ENCODE measurements around the gene CCL14. TPM values are rescaled to one million over a fixed set of nuclear protein-coding genes. Genes with fewer than 3 reads are reported as not detected.

Gene CCL14
- total and polyA plus RNA-seq, 4 donors = 1.9 to 124 (median 40.2) TPM

DNA sequence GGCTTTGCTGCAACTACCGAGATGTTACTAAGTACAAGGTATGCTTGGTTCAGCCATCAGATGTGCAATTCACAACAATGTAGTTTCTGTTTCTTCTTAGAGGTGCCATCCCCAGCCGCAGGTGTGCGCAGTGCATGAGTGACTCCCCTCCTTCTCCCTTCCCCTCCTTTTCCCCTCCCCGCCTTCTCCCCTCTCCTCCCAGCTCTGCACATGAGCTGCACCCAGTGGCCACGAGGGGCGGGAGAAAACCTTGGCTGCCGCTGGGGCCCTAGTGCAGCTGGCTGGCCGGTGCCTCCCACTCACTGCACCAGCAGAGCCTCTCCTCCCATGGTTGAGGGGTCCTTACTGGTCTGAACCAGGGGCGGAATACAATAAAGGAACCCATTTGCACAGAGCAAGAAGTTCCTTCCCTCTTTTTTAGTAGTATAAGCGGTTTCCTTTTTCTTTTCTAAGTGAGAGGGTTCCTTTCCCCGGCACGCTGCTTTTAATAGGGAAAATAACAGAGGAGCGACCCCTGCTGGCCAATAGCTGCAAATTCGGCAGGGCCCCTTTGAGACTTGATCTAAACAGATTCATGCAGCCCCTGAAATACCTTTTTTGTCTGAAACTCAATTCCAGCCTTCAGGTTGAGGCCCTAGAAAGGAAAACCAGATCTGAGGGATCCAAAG lies 22.6 kb upstream of the CCL14 start:
- Histone ChIP-seq H3K9me3 (ENCODE audit: control insufficient read depth in 4 of 4, low read length in 3 of 4) (peaks cover 0 to 4% (median 0%) of the 10 kb centered on the region in 4 donors), H3K4me3 (ENCODE audit: low read depth in 1 of 3, low read length in 3 of 3) (no peak overlapping the region), H3K27ac (ENCODE audit: low read depth in 1 of 2, low read length in 2 of 2) (no peak overlapping the region), H3K36me3 (ENCODE audit: control insufficient read depth in 4 of 4, insufficient read depth in 3 of 4, low read depth in 1 of 4, low read length in 3 of 4) (peaks cover 0 to 14% (median 8%) of the 10 kb centered on the region in 4 donors), H3K4me1 (ENCODE audit: control insufficient read depth in 4 of 4, insufficient read depth in 4 of 4, low read length in 3 of 4) (peaks cover 6 to 19% (median 12%) of the 10 kb centered on the region in 4 donors), H3K9ac (ENCODE audit: low read depth in 1 of 2, low read length in 2 of 2) (no peak overlapping the region), H3K27me3 (ENCODE audit: control insufficient read depth in 4 of 4, insufficient read depth in 4 of 4, low read length in 3 of 4) (no peaks in the 10 kb centered on the region)
- 91% methylated on average over 14 of the region's 14 CpGs for WGBS
- TF ChIP-seq, protein P1, sequence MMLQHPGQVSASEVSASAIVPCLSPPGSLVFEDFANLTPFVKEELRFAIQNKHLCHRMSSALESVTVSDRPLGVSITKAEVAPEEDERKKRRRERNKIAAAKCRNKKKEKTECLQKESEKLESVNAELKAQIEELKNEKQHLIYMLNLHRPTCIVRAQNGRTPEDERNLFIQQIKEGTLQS (IDR thresholded peaks at IDR 0.05) = no peak
- TF ChIP-seq SP1 (IDR thresholded peaks at IDR 0.05) = no peak
- TF ChIP-seq, protein P2, sequence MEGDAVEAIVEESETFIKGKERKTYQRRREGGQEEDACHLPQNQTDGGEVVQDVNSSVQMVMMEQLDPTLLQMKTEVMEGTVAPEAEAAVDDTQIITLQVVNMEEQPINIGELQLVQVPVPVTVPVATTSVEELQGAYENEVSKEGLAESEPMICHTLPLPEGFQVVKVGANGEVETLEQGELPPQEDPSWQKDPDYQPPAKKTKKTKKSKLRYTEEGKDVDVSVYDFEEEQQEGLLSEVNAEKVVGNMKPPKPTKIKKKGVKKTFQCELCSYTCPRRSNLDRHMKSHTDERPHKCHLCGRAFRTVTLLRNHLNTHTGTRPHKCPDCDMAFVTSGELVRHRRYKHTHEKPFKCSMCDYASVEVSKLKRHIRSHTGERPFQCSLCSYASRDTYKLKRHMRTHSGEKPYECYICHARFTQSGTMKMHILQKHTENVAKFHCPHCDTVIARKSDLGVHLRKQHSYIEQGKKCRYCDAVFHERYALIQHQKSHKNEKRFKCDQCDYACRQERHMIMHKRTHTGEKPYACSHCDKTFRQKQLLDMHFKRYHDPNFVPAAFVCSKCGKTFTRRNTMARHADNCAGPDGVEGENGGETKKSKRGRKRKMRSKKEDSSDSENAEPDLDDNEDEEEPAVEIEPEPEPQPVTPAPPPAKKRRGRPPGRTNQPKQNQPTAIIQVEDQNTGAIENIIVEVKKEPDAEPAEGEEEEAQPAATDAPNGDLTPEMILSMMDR (IDR thresholded peaks at IDR 0.05; ENCODE audit: low read depth, low read length, missing input control) = peak; percentile 46
- TF ChIP-seq, protein P3, sequence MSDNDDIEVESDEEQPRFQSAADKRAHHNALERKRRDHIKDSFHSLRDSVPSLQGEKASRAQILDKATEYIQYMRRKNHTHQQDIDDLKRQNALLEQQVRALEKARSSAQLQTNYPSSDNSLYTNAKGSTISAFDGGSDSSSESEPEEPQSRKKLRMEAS (IDR thresholded peaks at IDR 0.05) = no peak
- peak; percentile 59 to 72 for TF ChIP-seq RAD21 (IDR thresholded peaks at IDR 0.05)
- no peak for TF ChIP-seq HNF4A (conservative IDR thresholded peaks at IDR 0.05)
- no peak for TF ChIP-seq NR2F2 (IDR thresholded peaks at IDR 0.05)
- peak; percentile 33 for DNase-seq (ENCODE audit: low spot score)

DNA sequence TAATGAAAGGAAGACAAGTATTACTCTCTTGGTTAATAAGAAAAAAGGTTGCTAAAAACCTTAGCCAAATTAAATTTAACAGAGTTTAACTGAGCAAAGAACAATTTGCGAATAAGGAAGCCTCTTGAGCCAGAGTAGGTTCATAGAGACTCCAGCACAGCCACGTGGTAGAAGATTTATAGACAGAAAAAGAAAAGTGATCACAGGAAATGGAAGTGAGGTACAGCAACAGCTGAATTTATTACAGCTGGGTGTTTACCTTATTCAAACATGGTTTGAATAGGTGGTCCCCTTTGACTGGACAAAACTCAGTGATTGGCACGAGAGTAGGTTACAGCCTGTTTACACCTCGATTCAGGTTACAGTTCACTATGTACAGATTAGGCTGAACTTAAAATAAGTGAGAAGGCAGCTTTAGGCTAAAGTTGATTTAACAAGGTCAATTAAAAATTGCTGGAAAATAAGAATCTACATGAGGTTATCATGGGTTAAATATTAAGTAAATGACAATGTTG lies 18.1 kb upstream of the CCL14 start:
- DNase-seq (ENCODE audit: low spot score) = peak; percentile 28
- Histone ChIP-seq H3K9ac (ENCODE audit: low read depth in 1 of 2, low read length in 2 of 2) (no peak overlapping the region), H3K27ac (ENCODE audit: low read depth in 1 of 2, low read length in 2 of 2) (peak overlapping the region; percentile 20 to 49), H3K9me3 (ENCODE audit: control insufficient read depth in 4 of 4, low read length in 3 of 4) (peaks cover 0 to 4% (median 0%) of the 10 kb centered on the region in 4 donors), H3K4me1 (ENCODE audit: control insufficient read depth in 4 of 4, insufficient read depth in 4 of 4, low read length in 3 of 4) (peaks cover 7 to 50% (median 34%) of the 10 kb centered on the region in 4 donors), H3K27me3 (ENCODE audit: control insufficient read depth in 4 of 4, insufficient read depth in 4 of 4, low read length in 3 of 4) (no peaks in the 10 kb centered on the region), H3K36me3 (ENCODE audit: control insufficient read depth in 4 of 4, insufficient read depth in 3 of 4, low read depth in 1 of 4, low read length in 3 of 4) (no peaks in the 10 kb centered on the region), H3K4me3 (ENCODE audit: low read depth in 1 of 3, low read length in 3 of 3) (no peak overlapping the region)
- TF ChIP-seq HNF4G (IDR thresholded peaks at IDR 0.05) (no peak), RAD21 (IDR thresholded peaks at IDR 0.05) (peak in 1 of 2 donors; percentile 44), RXRA (IDR thresholded peaks at IDR 0.05) (peak in 1 of 2 donors; percentile 26), FOXA2 (IDR thresholded peaks at IDR 0.05) (peak; percentile 35), GABPA (IDR thresholded peaks at IDR 0.05 in 1 of 2, conservative IDR thresholded peaks at IDR 0.05 in 1 of 2) (no peak), HNF4A (conservative IDR thresholded peaks at IDR 0.05) (peak in 1 of 2 donors; percentile 10)
- TF ChIP-seq, protein P4, sequence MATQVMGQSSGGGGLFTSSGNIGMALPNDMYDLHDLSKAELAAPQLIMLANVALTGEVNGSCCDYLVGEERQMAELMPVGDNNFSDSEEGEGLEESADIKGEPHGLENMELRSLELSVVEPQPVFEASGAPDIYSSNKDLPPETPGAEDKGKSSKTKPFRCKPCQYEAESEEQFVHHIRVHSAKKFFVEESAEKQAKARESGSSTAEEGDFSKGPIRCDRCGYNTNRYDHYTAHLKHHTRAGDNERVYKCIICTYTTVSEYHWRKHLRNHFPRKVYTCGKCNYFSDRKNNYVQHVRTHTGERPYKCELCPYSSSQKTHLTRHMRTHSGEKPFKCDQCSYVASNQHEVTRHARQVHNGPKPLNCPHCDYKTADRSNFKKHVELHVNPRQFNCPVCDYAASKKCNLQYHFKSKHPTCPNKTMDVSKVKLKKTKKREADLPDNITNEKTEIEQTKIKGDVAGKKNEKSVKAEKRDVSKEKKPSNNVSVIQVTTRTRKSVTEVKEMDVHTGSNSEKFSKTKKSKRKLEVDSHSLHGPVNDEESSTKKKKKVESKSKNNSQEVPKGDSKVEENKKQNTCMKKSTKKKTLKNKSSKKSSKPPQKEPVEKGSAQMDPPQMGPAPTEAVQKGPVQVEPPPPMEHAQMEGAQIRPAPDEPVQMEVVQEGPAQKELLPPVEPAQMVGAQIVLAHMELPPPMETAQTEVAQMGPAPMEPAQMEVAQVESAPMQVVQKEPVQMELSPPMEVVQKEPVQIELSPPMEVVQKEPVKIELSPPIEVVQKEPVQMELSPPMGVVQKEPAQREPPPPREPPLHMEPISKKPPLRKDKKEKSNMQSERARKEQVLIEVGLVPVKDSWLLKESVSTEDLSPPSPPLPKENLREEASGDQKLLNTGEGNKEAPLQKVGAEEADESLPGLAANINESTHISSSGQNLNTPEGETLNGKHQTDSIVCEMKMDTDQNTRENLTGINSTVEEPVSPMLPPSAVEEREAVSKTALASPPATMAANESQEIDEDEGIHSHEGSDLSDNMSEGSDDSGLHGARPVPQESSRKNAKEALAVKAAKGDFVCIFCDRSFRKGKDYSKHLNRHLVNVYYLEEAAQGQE (IDR thresholded peaks at IDR 0.05) = no peak
- TF ChIP-seq, protein P2 (IDR thresholded peaks at IDR 0.05; ENCODE audit: low read depth, low read length, missing input control) = no peak
- WGBS = 16% methylated on average over 4 of the region's 4 CpGs

Measured in liver (tissue), 9 donors.